ENCODE results near the gene TAAR6. TPM values are rescaled to one million over a fixed set of nuclear protein-coding genes. Genes with fewer than 3 reads are reported as not detected.

TAAR6 gene
- total RNA-seq, 1 experiment from 2014 or later: not detected

DNA sequence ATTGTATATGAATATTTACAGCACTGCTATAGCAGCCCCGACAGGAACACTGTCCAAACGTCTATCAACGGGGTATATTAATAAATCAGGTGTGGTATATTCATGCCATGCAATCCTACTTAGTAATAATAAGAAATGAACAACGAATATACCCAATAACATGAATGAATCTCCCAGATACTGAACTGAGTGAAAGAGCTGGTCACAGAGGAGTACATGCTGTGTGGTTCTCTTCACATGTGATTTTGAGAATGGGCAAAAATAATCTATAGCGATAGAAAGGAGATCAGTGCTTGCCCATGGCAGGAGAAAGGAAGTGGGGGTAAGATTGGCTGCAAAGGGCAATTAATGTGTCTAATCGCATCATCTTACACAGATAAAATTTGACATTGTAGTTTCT lies 3.7 kb upstream of the TAAR6 start:
- no peaks in the 10 kb centered on the region for H3K79me1 ChIP-seq (ENCODE audit: insufficient read depth, low read depth, low read length, poor library complexity, severe bottlenecking)
- no peak overlapping the region for H4K91ac ChIP-seq (ENCODE audit: insufficient read length, low read depth, low read length)
- H3K27ac ChIP-seq (ENCODE audit: insufficient read length, low read depth, low read length): no peak overlapping the region
- no peak overlapping the region for H2BK5ac ChIP-seq (ENCODE audit: insufficient read length, low read length)
- H2BK15ac ChIP-seq (ENCODE audit: low read depth, low read length): no peak overlapping the region
- no peak overlapping the region for H4K5ac ChIP-seq (ENCODE audit: insufficient read length, low read depth, low read length)
- no peak overlapping the region for H3K4ac ChIP-seq (ENCODE audit: low read depth, low read length)
- WGBS (ENCODE audit: extremely low coverage, insufficient read length, low lambda C conversion rate): no CpG with 5 or more reads among the region's 6 CpGs
- H3K9me3 ChIP-seq (ENCODE audit: control insufficient read depth, low read depth, low read length): no peaks in the 10 kb centered on the region
- H3K9me3 Mint-ChIP-seq: no peaks in the 10 kb centered on the region
- no peak overlapping the region for H3K18ac ChIP-seq (ENCODE audit: insufficient read length, low read depth, low read length)
- no peaks in the 10 kb centered on the region for H4K20me1 ChIP-seq (ENCODE audit: control insufficient read depth, insufficient read depth, insufficient read length)
- no peaks in the 10 kb centered on the region for H3K27me3 Mint-ChIP-seq (ENCODE audit: low read depth)
- no peak overlapping the region for H2AFZ ChIP-seq (ENCODE audit: low read length)
- no peak for DNase-seq
- H3K56ac ChIP-seq (ENCODE audit: insufficient read length, low read depth, low read length): no peak overlapping the region
- H3K27ac Mint-ChIP-seq: no peak overlapping the region
- H3K23me2 ChIP-seq (ENCODE audit: insufficient read length, low read depth, low read length, poor library complexity, severe bottlenecking): no peaks in the 10 kb centered on the region
- no peak overlapping the region for H3K4me3 Mint-ChIP-seq
- H4K8ac ChIP-seq (replicated peaks; ENCODE audit: insufficient read length, low read depth, low read length): no peak overlapping the region
- H2BK12ac ChIP-seq (ENCODE audit: insufficient read length, low read depth, low read length): no peak overlapping the region
- H3K23ac ChIP-seq (ENCODE audit: insufficient read length, low read depth, low read length): no peak overlapping the region
- H3T11ph ChIP-seq (ENCODE audit: low read length): no peak overlapping the region
- no peaks in the 10 kb centered on the region for H3K27me3 ChIP-seq (ENCODE audit: insufficient read depth, low read length)
- TF ChIP-seq, protein P1, sequence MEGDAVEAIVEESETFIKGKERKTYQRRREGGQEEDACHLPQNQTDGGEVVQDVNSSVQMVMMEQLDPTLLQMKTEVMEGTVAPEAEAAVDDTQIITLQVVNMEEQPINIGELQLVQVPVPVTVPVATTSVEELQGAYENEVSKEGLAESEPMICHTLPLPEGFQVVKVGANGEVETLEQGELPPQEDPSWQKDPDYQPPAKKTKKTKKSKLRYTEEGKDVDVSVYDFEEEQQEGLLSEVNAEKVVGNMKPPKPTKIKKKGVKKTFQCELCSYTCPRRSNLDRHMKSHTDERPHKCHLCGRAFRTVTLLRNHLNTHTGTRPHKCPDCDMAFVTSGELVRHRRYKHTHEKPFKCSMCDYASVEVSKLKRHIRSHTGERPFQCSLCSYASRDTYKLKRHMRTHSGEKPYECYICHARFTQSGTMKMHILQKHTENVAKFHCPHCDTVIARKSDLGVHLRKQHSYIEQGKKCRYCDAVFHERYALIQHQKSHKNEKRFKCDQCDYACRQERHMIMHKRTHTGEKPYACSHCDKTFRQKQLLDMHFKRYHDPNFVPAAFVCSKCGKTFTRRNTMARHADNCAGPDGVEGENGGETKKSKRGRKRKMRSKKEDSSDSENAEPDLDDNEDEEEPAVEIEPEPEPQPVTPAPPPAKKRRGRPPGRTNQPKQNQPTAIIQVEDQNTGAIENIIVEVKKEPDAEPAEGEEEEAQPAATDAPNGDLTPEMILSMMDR (conservative IDR thresholded peaks at IDR 0.05): no peak
- peaks cover 27 to 28% of the 10 kb centered on the region in 2 experiments for H3K4me1 Mint-ChIP-seq
- H3K14ac ChIP-seq (ENCODE audit: insufficient read depth, low read length): no peak overlapping the region
- no peak overlapping the region for H2AK5ac ChIP-seq (ENCODE audit: insufficient read length, low read length)
- H2BK120ac ChIP-seq (ENCODE audit: low read depth, low read length, poor library complexity, severe bottlenecking): no peak overlapping the region
- no peak overlapping the region for H2BK20ac ChIP-seq (ENCODE audit: low read depth, low read length, poor library complexity, severe bottlenecking)
- H3K9ac ChIP-seq (ENCODE audit: extremely low read depth, insufficient read length, low read length): no peak overlapping the region
- H3K4me2 ChIP-seq (ENCODE audit: insufficient read depth, insufficient read length, low read length): no peak overlapping the region
- H3K4me1 ChIP-seq (ENCODE audit: insufficient read depth, low read length): peaks cover 7% of the 10 kb centered on the region; the same call in 1 of the 2 replicates
- no peaks in the 10 kb centered on the region for H3K79me2 ChIP-seq (ENCODE audit: insufficient read depth, low read length)
- no peaks in the 10 kb centered on the region for H3K36me3 Mint-ChIP-seq (ENCODE audit: insufficient read depth in 1 of 3, low read depth in 3 of 3)

Measured in H9 (cell line).